GM23338 (cell line): Measurements from ENCODE around the gene HNF4A. TPM values are rescaled to one million over a fixed set of nuclear protein-coding genes. Genes with fewer than 3 reads are reported as not detected.

Source experiments
- ATAC-seq: fragments of 200-7000 bp; cut with Tn5 transposase; 3 replicates; pipeline ENCODE4 v1.9.1; 2020
- DNase-seq: peaks from one replicate; pipeline ENCODE4 v3.0.0-alpha.2; 2015; ENCODE audit warnings: low spot score
- H2AFZ ChIP-seq: fragments of 200-600 bp; sonication (generic); 2 replicates; pipeline ENCODE4 v1.8.0; 2016; ENCODE audit warnings: antibody characterized with exemption, mild to moderate bottlenecking, moderate library complexity
- H3F3A ChIP-seq: fragments of 200-600 bp; sonication (generic); replicated peaks from 2 replicates; pipeline ENCODE4 v1.8.0; 2017; ENCODE audit warnings: antibody characterized with exemption, mixed run types, low read depth
- H3K27ac ChIP-seq: fragments of 200-600 bp; sonication (generic); 2 replicates; pipeline ENCODE4 v1.6.1; 2016; ENCODE audit warnings: low read depth
- H3K27me3 ChIP-seq: fragments of 200-600 bp; sonication (generic); 2 replicates; pipeline ENCODE4 v1.8.0; 2016; ENCODE audit warnings: mild to moderate bottlenecking, mixed run types, moderate library complexity; ENCODE audit not compliant: insufficient read depth
- H3K36me3 ChIP-seq: fragments of 200-600 bp; sonication (generic); 2 replicates; pipeline ENCODE4 v1.8.0; 2016; ENCODE audit warnings: mild to moderate bottlenecking; ENCODE audit not compliant: insufficient read depth
- H3K4me1 ChIP-seq: fragments of 200-600 bp; sonication (generic); 2 replicates; pipeline ENCODE4 v1.8.0; 2016; ENCODE audit warnings: mild to moderate bottlenecking, moderate library complexity; ENCODE audit not compliant: insufficient read depth
- H3K4me2 ChIP-seq: fragments of 200-600 bp; sonication (generic); 2 replicates; pipeline ENCODE4 v1.7.1; 2017; ENCODE audit warnings: mixed run types
- H3K4me3 ChIP-seq: fragments of 200-600 bp; sonication (generic); 2 replicates; pipeline ENCODE4 v1.6.1; 2016; ENCODE audit warnings: mixed run types
- H3K79me2 ChIP-seq: fragments of 200-600 bp; sonication (generic); replicated peaks from 2 replicates; pipeline ENCODE4 v1.8.0; 2017; ENCODE audit warnings: mild to moderate bottlenecking; ENCODE audit not compliant: insufficient read depth
- H3K9me2 ChIP-seq: fragments of 200-600 bp; sonication (generic); 2 replicates; pipeline ENCODE4 v1.8.0; 2017; ENCODE audit not compliant: insufficient read depth
- H4K20me1 ChIP-seq: fragments of 200-600 bp; sonication (generic); replicated peaks from 2 replicates; pipeline ENCODE4 v1.8.0; 2017; ENCODE audit warnings: mild to moderate bottlenecking; ENCODE audit not compliant: insufficient read depth
- H3K27ac Mint-ChIP-seq: 2 replicates; pipeline ENCODE4 v1.8.0; 2020; ENCODE audit warnings: inconsistent platforms, mild to moderate bottlenecking, moderate library complexity, mixed read lengths
- H3K27me3 Mint-ChIP-seq: 3 replicates; pipeline ENCODE4 v1.8.0; 2022; ENCODE audit warnings: low read depth, mild to moderate bottlenecking, moderate library complexity, mixed read lengths, inconsistent platforms; ENCODE audit not compliant: insufficient read depth, poor library complexity
- H3K36me3 Mint-ChIP-seq: 3 replicates; pipeline ENCODE4 v1.8.0; 2021; ENCODE audit warnings: low read depth, mild to moderate bottlenecking, inconsistent platforms, moderate library complexity, mixed read lengths
- H3K4me1 Mint-ChIP-seq: 3 replicates; pipeline ENCODE4 v1.8.0; 2020; ENCODE audit warnings: mild to moderate bottlenecking, inconsistent platforms, mixed read lengths
- H3K4me3 Mint-ChIP-seq: 3 replicates; pipeline ENCODE4 v1.8.0; 2021; ENCODE audit warnings: moderate library complexity, mild to moderate bottlenecking, inconsistent platforms, mixed read lengths
- H3K9me3 Mint-ChIP-seq: 3 replicates; pipeline ENCODE4 v1.8.0; 2020; ENCODE audit warnings: moderate library complexity, mild to moderate bottlenecking, inconsistent platforms, mixed read lengths
- EZH2 ChIP-seq: fragments of 200-600 bp; sonication (generic); IDR thresholded peaks from one replicate; pipeline ENCODE4 v1.8.0; 2017; ENCODE audit warnings: antibody characterized with exemption, mild to moderate bottlenecking, low read depth; ENCODE audit not compliant: unreplicated experiment
- NANOG ChIP-seq: IDR thresholded peaks from 2 replicates; pipeline ENCODE4 v1.6.1; 2016; ENCODE audit warnings: antibody characterized with exemption, borderline replicate concordance
- ZNF331 ChIP-seq: fragments of 250-450 bp; sonication (Bioruptor Pico); IDR thresholded peaks from 2 replicates; pipeline ENCODE4 v1.5.0; 2020; ENCODE audit warnings: low read depth, mild to moderate bottlenecking, moderate library complexity
- polyA plus RNA-seq: library from polyadenylated mRNA; unstranded; fragments of >200 nt; fragmentation: Nextera tagmentation; extraction: Ambion mirVana; gene quantifications from 2 replicates; pipeline ENCODE4 v1.2.1, GENCODE V29; 2016
- total RNA-seq: library from RNA; depleted of rRNA; stranded (reverse); fragments of >200 nt; shearing (Covaris generic); gene quantifications from 2 replicates; pipeline ENCODE4 v1.2.3, GENCODE V29; 2014
- TF ChIP-seq, protein P1 (sequence below): IDR thresholded peaks from one replicate; pipeline ENCODE4 v1.6.1; 2018; ENCODE audit warnings: antibody characterized with exemption; ENCODE audit not compliant: unreplicated experiment

Gene HNF4A
- total and polyA plus RNA-seq, 2 experiments from 2014 or later: not detected

DNA sequence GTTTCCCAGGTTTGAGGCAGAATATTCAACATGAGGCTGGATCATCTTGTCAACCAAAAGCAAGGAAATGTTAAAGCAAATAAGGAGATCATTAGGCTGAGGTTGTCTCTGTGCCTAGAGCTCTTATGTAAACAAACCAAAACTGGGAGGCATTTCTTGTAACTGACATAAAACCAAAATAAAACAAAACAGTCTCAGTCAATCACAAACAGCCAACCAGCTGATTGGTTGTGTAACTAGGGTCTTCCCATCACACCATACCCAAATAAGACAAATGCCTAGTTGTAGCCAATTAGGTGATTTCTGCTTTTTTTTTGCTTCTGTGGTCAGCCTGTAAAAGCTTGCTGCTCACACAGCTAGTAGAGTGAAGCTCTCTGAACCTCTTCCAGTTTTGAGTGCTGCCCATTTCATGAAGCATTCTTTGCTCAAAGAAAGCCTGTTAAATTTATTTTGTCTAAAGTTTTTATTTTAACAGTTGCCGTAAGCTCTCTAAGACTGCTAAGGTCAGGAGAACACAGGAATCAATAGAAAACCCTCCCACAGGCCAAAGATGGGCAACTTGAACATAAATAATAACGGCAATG, 35.6 kb upstream of the HNF4A start:
- no peak for TF ChIP-seq ZNF331 (CRISPR knock-in tag)
- H3K9me3 Mint-ChIP-seq: no peaks in the 10 kb centered on the region
- H3K27ac ChIP-seq: no peak overlapping the region
- H3K4me3 ChIP-seq: no peak overlapping the region
- no peak overlapping the region for H2AFZ ChIP-seq
- H3K4me3 Mint-ChIP-seq: no peak overlapping the region
- no peaks in the 10 kb centered on the region for H3K36me3 Mint-ChIP-seq
- no peaks in the 10 kb centered on the region for H3F3A ChIP-seq
- H3K4me1 Mint-ChIP-seq: peaks cover 5% of the 10 kb centered on the region; the same call in 2 of the 3 replicates
- H3K27me3 Mint-ChIP-seq: peaks cover 2% of the 10 kb centered on the region
- H3K9me2 ChIP-seq: 0 out of 2 replicates have a peak, but pooled peaks cover 4% of the 10 kb centered on the region
- H3K79me2 ChIP-seq: no peaks in the 10 kb centered on the region
- H3K27ac Mint-ChIP-seq: no peak overlapping the region
- H3K4me2 ChIP-seq: no peak overlapping the region
- H3K4me1 ChIP-seq: no peaks in the 10 kb centered on the region; the same call in 1 of the 2 replicates
- H3K27me3 ChIP-seq: no peaks in the 10 kb centered on the region
- no peak for DNase-seq
- no peaks in the 10 kb centered on the region for H3K36me3 ChIP-seq
- no peaks in the 10 kb centered on the region for H4K20me1 ChIP-seq
- no peak for ATAC-seq

DNA sequence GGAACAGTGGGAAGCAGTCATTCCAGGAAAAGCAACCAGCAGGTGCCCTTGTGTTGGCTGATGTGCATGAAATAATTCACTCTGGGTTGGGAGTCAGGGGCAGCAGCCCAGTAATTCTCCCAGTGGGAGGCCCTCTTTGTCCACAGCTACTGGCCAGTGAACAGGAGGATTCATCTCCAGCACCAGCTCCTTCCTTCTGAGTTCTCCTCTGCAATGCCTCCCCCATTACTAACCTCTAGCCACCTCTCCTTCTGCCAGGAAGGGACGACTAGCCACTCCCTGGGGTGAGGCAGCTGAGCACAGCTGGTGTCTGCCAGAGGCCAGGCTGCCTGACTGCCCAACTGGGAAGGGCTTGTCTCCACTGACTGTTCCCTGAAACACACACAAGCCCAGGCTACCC, 31.2 kb upstream of the HNF4A start:
- no peaks in the 10 kb centered on the region for H3K79me2 ChIP-seq
- H3K27ac Mint-ChIP-seq: no peak overlapping the region
- H4K20me1 ChIP-seq: no peaks in the 10 kb centered on the region
- H3K4me1 ChIP-seq: peaks cover 3% of the 10 kb centered on the region; the same call in 1 of the 2 replicates
- H3K9me2 ChIP-seq: 0 out of 2 replicates have a peak, but pooled peaks cover 4% of the 10 kb centered on the region
- H3K27me3 Mint-ChIP-seq: peaks cover 9% of the 10 kb centered on the region
- H3K27me3 ChIP-seq: peaks cover 5% of the 10 kb centered on the region; the same call in 1 of the 2 replicates
- DNase-seq: peak; percentile 22
- no peaks in the 10 kb centered on the region for H3K36me3 Mint-ChIP-seq
- no peaks in the 10 kb centered on the region for H3K36me3 ChIP-seq
- no peak overlapping the region for H3K4me3 ChIP-seq
- H3K27ac ChIP-seq: no peak overlapping the region
- no peaks in the 10 kb centered on the region for H3F3A ChIP-seq
- no peak overlapping the region for H3K4me3 Mint-ChIP-seq
- H3K4me2 ChIP-seq: no peak overlapping the region
- H3K9me3 Mint-ChIP-seq: no peaks in the 10 kb centered on the region
- H3K4me1 Mint-ChIP-seq: peaks cover 11% of the 10 kb centered on the region
- peak; percentile 14 for ATAC-seq
- peak overlapping the region; percentile 72 for H2AFZ ChIP-seq
- TF ChIP-seq, protein P1, sequence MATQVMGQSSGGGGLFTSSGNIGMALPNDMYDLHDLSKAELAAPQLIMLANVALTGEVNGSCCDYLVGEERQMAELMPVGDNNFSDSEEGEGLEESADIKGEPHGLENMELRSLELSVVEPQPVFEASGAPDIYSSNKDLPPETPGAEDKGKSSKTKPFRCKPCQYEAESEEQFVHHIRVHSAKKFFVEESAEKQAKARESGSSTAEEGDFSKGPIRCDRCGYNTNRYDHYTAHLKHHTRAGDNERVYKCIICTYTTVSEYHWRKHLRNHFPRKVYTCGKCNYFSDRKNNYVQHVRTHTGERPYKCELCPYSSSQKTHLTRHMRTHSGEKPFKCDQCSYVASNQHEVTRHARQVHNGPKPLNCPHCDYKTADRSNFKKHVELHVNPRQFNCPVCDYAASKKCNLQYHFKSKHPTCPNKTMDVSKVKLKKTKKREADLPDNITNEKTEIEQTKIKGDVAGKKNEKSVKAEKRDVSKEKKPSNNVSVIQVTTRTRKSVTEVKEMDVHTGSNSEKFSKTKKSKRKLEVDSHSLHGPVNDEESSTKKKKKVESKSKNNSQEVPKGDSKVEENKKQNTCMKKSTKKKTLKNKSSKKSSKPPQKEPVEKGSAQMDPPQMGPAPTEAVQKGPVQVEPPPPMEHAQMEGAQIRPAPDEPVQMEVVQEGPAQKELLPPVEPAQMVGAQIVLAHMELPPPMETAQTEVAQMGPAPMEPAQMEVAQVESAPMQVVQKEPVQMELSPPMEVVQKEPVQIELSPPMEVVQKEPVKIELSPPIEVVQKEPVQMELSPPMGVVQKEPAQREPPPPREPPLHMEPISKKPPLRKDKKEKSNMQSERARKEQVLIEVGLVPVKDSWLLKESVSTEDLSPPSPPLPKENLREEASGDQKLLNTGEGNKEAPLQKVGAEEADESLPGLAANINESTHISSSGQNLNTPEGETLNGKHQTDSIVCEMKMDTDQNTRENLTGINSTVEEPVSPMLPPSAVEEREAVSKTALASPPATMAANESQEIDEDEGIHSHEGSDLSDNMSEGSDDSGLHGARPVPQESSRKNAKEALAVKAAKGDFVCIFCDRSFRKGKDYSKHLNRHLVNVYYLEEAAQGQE: no peak
- TF ChIP-seq NANOG (no peak), EZH2 (no peak), ZNF331 (CRISPR knock-in tag) (no peak)
